Glomerular visceral epithelial cell (primary cell): ENCODE data around the gene CDCA5.

Experiments used
- DNase-seq: peaks from one replicate; pipeline ENCODE4 v3.0.0-alpha.2; 2016; ENCODE audit errors: extremely low spot score

The CDCA5 gene

DNA sequence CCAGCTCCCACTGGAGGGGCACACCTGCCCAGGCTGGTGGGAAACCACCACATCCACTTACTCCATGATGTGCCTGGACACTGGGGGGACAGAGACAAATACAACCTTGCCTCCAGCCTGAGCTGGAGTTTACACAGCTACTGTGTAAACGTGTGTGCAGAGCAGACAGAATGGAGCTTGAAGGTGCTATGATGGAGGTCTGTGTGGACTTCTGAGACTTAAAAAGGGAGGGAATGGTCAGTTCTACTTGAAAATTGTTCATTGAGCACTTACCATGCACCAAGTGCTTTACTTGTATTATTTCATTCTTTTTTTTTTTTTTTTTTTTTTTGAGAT is 11.2 kb downstream of the CDCA5 start:
- no peak for DNase-seq

DNA sequence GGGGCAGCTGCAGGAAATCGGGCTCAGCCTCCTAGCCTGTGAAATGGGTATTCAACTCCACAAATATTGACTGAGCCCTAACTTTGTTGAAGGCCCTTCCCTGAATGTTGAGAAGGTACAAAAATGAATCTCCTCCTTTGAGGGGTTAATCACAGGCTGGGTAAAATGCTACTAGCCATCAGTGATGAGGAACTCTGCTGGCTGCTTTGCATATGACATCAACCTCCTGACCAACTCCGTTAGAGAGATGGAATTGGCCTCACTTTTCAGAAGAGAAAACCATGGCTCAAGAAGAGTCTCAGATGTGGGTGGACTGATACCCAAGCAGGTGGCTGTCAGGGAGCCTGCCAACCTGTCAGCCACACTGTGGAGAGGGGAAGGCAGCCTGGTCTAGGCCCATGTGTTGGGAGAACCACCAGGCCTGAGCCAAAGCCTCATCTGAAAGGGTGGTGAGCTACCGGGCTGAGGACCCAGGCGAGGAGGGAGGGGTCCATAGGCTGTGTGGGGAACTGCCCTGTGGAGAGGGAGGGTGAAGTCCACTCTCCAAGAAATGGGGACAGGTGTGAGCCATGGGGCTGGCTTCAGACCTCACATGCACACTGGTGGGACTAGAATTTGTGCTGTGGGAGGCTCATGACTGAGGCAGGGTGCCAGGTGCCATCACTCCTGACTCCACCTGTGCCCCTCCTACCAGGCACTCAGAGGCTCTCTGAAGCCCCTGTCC is 11.8 kb downstream of the CDCA5 start:
- no peak for DNase-seq

DNA sequence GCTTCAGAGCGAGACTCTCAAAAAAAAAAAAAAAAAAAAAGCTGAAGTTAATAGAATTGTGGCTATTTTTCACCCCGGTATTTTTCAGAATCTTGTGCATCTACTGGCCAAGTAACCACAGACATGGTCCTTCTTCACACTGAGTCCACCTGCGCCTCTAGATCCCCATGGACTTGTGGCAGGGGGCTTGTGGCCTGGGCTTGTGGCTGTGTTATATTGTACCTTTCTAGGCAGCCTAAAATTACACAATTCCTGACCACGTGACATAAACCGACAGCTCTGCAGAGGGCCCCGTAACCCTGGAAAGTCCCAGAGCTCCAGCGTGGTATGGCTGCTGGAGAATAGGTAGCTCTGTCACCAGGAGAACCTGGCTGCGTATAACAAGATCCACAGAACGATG is 14.6 kb downstream of the CDCA5 start:
- peak; percentile 30 for DNase-seq

DNA sequence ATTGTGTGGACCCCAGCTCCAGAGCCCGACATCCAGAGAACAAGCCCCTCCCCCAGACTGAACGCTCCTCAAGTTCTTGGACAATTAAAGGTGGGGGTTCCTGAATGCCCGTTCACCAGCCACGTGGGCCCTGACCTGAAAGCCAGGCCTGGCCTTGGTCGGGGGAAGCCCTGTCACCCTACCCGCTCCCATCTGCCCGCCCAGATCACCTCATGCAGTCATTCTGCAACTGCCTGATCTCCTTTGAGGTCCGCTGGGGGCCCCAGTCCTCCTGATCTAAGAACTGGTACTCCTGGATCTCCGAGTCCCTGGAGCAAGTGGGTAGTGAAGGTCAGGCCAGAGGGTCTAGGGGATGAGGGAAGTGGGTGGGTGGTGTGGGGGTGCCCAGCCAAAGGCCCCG is 16.4 kb downstream of the CDCA5 start:
- no peak for DNase-seq

DNA sequence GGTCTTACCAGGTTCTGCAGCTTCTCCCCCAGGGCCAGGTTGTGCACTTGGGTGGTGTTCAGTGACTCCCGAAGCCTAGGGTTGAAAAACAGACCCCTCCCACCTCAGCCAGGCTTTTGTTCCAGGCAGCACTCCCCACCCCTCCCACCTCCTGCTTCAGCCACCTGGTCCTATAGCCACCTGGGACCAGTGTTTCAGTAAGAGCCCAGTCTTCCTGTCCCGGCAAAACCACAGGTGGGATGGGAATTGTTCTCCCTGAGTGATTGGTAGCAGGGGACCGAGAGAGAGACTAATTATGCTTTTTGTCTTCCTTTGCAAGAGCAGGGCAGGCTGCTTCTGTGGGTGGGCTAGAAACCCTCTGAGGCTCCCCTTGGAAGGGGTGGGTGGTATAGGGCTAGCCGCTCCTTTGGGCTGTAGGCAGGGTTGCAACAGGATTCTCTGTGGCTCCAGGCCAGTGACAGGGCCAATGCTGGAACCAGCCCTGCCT is 17.0 kb downstream of the CDCA5 start:
- no peak for DNase-seq

DNA sequence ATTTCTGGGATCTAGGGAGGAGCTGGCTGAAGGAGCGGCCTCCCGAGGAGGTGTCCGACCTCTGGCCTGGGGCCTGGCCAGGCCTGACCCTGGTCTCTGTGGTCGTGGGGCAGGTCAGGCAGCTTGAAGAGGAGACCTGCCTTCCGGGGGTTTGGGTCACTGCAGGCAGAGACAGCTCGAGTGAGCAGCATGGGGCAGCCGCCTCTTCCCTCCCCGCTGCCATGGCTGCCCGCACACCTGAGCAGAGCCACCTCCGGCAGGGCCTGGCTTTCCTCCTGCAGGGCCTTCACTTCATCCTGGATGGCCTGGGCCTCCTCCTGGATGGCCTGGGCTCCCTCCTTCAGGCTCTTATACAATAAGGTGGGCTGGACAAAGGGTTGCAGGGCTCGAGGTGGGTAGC is 17.5 kb downstream of the CDCA5 start:
- no peak for DNase-seq

DNA sequence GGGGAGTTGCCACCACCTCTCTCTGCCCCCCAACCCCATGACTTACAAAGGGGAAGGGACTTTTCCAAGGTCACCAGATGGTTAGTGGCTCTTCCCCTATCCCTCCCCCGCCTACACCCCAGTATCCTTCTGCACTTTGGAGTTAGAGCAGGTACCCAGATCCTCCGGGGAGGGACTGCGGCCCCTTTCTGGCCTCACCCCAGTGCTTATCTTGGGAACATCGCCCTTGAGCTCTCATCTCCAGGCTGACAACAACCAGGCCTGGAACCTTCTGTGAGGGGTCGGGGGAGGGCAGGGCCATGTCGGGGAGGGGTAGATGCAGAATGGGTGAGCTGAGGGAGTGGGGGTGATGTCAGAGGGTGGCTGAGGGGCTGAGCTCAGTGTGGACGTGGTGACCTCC is 18.0 kb downstream of the CDCA5 start:
- no peak for DNase-seq

DNA sequence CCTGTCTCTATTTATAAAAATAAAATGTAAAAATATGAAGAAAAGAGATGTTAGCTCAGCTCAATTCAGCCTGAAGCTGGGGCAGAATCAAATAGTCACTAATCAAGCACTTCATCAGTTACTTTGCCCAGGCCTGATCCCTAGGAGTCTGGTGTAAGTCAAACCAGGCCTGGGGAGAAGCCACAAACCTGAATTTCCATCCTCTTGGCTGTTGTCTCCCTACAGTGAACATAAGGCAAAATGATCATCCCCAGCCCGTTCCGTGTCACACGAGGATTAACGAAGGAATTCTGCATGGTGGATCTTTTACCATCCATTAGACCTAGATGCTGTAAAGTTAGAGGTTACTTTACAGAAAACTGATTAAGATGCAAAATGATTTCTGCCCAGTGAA is 19.0 kb downstream of the CDCA5 start:
- DNase-seq: no peak

DNA sequence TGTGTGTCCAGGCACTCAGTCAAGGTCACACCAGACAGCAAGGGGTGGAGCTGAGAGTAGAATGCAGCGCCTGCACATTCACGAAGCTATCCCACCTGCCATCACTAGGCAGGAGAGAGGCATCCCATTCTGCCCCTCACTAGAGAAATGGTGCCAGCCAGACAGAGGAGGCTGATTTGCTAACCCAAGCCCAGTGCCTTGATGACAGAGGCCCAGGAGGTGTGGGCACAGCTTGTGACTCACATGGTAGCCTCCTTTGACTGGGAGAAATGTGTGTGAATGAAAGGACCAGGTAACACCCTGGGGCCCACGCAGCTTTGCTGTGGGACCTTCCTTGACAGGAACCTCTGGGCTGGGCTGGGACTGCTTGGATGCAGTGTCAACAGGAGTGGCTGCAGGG is 20.3 kb downstream of the CDCA5 start:
- no peak for DNase-seq

DNA sequence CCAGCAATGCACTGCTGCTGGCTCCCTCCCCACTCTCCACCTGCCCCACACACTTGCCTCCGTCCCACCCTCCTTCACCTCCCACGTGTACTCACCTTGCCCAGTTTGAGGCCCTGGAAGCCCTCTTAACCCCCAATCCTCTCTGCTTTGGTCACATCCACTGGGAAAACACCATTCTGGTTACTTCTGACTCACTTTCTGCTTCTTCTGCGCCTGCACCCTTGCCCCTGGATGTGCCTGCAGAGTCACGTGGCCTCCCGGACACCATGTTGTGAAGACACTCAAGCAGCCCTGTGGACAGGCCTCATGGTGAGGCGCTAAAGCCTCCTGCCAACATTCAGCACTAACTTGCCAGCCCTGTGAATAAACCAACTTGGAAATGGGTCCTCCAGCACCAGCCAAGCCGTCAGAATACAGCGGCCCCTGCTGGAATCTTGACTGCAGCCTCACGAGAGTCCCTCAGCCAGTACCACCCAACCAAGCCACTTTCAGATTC is 22.9 kb downstream of the CDCA5 start:
- no peak for DNase-seq

DNA sequence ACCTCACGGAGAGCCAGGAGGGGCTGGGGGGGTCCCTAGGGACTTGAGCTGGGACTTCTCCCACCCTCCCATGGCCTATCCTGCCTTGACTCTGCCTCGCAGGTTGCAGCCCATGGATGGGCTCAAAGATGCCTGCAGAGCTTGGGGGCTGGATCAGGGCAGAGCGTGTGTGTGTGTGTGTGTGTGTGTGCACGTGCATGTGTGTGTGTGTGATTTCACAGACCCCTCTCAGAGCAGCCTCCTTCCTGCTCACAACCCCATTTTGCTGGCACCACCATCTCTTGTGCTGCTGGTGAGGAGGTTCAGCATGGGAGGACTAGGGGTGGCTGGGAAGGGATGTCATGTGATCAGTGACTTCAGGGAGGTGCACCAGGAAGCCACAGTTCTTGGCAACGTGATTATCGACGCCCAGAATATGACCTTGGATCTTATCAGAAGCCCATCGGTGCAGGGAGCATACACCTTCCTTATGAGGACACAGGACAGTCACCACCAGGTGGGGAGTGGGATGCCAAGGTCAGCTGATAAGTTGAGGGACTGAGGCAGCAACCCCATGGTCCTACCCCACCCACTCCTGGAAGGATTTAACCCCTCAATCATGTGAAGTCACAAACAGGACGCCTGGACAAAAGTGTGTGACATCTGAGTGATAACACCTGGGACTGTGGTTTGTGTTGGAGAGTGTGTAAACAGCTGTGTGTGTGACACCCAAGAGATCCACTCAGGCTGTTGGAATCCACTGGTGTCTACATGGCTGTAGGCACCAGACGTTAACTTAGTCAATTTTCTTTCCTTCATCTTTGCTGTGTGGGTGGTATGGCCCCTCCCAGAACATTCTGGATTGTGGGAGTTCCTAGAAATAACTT is 23.6 kb downstream of the CDCA5 start:
- DNase-seq: no peak

DNA sequence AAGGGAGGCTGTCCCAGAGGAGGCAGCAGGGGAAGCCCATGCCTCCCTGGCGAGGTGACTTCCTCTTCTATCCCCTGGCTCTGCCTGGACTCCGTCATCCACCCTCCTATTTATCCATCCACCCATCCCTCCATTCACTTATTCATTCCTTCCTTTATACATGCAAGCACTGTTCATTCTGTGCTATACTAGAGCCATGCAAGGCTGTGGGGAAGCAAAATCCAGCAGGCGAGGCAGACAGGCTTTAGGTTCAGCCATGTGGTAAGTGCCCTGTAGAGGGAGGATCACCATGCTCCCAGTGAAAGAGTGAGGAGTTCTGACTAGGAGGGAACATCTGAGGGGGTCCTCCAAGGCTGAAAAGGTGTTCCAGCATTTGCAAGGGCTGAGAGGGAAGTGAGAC is 24.3 kb downstream of the CDCA5 start:
- no peak for DNase-seq

DNA sequence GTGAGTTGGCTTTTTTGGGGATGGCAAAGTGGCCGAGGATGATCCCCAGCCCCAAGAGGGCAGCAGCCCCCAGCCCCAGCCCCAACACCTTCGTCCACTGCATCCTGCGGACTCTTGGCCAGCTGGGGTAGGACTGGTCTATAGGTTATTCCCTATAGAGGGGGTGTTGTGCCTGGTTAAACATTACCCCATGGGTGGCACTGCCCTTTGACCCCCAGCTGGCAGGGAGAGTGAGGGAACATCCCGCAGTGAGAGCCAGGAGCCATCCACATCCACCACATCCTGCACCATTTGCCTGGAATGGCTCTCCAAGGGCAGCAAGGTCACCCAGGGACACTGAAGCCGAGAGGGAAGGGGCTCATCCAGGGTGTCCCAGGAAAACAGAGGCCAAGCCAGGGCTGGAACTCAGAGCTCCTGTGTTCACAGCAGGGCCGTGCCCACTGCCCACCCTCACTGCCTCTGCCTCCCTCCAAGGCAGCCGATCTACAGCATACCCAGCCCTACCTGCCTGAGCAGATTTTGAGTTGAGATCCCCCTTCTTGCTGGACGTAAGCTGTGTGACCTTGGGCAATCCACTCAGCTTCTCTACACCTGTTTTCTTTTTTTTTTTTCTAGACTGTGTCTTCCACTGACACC is 25.3 kb downstream of the CDCA5 start, which contains the start of gene NAALADL1:
Gene NAALADL1, minus strand, starts transcription at position 135 of the 636 bp plus-strand sequence. Its CDS starts 32 bp downstream, at position 103.
- DNase-seq: no peak

DNA sequence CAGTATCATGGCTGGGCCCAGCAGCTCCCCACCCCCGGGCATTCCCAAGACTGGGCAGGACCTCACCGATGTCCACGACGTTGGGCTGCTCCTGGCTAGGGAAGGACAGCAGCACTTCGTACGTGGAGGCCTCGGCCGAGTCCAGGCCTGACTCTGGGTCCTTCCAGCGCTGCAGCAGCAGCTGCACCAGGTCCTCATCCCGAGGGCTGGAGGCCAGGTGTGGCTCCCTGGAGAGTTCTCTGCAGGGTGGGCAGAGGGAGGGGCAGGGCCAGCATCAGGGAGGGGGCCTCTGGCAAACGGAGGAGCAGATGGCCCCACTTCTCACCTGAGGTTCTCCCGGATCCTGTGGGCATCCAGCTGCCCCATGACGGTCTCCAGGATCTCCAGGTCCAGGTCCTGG is 25.8 kb downstream of the CDCA5 start:
- no peak for DNase-seq

DNA sequence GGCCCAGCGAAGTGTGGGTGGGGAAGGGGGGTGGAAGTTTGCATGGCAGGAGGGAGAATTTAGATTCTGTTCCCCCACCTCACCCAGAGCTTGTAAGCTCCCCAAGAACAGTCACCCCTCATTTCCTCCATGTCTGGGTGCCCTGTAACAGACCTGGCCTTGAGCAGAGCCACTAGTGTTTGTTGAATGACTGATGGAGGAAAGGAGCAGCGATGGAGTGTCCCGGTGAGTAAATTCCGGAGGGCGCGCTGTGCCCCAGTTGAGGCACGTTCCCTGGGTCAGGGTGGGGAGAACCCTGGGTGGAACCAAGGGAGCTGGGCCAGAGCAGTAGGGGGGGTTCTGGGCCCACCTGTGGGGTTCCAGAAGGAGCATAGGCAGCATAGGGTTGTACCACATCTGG is 26.3 kb downstream of the CDCA5 start:
- no peak for DNase-seq

DNA sequence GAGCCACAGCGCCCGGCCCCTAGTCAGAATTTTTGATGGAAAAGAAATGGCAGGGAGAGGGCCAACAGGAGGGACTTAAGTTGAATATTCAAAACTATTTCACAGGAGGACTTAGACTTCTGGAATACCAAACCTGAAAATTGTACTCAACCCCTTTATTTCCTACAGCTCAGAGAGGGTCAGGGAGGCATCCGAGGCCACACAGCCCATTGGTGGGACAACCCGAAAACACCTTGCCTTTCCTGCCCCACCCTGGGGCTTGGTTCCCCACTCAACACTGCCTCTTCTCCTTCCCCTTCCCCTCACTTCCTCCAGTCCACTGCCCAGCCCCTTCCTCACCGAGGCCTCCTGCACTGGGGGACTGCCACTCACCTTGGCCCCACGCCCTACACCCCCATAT is 26.8 kb downstream of the CDCA5 start:
- DNase-seq: no peak

DNA sequence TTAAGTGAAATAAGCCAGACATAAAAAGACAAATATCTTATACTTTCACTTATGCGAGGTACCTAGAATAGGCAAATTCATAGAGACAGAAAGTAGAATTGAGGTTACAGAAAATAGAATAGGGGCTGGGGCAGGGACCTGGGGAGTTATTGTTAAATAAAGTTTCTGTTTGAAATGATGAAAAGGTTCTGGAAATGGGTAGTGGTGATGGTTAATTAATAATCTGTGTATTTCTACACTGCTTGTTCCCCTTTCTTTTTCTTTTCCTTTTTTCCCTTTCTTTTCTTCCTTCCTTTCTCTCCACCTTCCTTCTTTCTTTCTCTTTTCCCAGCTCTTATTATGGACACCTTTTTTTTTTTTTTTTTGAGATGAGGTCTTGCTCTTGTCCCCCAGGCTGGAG is 28.3 kb downstream of the CDCA5 start:
- DNase-seq: no peak

DNA sequence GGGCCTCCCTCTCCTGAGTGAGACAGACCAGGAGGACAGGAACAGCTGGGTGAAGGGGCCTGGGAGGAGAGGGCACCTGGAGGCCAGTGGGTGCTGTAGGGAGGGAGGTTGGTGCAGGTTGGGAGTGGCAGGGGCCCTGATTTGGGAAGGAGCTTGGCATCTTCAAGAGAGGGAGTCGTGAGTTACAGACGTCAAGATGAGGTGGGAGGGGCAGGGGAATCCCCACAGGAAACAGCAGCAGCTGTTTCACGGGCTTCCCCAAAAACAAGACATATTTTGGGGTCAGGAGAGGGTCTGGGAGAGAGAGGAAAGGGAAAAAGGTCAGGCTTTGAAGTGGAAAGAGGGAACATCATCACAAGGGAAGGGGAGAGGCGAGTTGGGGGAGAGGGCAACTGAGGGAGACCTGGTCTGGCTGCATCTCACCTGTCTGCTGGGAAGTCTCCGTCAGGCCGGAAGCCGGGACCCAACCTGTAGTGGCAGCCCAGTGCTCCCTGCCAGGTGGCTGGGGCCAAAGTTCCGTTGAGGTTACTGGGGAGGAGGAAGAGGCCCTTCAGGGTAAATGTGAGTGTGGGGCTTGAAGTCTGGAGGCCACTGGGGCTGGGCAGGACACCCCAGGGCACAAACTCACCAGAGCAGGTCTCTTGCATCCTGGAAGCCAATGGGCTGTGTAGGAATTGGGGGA is 29.9 kb downstream of the CDCA5 start:
- no peak for DNase-seq

DNA sequence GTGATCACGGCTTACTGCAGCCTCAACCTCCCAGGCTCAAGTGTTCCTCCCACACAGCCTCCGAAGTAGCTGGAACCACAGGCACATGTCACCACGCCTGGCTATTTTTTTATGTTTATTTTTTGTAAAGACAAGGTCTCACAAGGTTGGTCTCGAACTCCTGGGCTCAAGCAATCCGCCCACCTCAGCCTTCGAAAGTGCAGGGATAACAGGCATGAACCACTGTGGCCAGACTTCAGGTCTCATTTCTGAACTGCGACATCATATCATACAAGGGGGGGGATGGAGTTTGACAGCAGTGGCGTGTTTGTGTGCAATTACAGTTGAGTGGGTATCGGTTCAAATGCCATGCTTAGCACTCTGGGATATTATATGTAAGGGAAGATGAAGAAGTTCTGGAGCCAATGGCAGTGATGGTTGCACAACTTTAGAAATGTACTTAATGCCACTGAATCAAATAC is 32.4 kb downstream of the CDCA5 start:
- no peak for DNase-seq

DNA sequence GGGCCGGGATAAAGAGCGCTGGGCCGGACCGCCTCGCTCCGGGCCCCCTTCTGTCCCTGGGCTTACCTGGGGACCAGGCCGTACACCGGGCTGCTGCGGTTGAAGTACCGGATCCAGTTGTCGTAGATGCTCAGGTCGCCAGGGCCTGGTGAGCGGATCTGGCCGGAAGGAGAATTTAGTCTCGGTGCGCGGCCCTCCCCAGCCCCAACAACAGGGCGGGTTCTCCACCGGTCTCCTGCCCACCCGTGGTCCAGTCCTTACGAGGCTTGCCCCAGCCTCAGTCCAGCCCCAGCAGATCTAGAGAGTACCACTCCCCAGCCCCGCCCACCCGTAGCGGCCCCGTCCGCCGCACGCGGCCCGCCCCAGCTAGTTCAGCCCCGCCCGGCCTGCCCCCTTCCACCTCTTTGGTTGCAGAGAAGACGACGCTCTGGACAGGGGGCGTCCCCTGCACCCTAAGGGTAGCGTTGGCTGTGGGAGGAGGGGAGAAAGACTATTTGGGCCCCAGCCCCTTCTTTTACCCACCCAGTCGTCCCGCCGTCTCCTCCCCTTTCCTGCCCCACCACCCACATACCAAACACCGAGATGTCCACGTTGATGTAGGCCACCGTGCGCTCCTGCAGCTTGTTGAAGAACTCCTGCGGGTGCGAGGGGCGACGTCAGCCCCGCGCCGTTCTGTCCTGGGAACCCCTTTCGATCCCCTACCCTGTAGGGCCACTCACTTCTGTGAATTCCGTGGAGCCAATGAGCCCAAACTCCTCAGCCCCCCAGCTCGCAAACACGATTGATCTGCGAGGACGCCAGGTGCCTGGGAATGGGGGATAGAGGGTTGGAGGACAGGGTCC is 36.0 kb downstream of the CDCA5 start:
- no peak for DNase-seq

DNA sequence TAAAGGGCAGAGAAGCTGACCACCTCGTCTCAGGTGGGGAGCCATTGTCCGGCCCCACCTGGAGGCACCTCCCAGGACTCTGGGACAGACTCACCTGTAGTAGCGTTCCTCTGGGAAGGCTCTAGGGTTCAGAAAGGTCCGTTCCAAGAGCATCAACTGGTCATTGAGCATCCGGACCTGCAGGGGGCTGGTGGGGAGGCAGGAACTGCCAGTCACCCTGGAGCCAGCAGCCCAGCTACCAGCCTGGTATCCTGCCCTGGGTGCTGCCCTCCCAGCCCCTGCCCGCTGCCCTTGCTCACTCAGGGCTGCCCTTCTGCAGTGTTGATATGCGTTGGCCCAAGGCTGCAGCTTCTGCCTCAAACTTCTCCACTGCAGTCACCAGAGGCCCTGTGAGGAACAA is 38.1 kb downstream of the CDCA5 start:
- DNase-seq: no peak
